Psoas muscle (tissue), 8 donors: ENCODE results near the gene LZTFL1. TPM values are rescaled to one million over a fixed set of nuclear protein-coding genes. Genes with fewer than 3 reads are reported as not detected.
"Not testable (repeated sequence)": the region's sequence is repeated elsewhere in the genome, so short reads cannot be mapped to it uniquely, and the experiment has no call there.

ENCODE experiments used
- ATAC-seq, 4 donors: fragments of 200-7000 bp; cut with Tn5 transposase; one replicate each; pipeline ENCODE4 v1.9.1; 2020; ENCODE audit warnings: moderate library complexity in 3 of 4, mild to moderate bottlenecking in 2 of 4
- DNase-seq, 2 donors: peaks; one replicate each; pipeline ENCODE4 v3.0.0-alpha.2; 2020
- H3K27ac ChIP-seq: fragments of 200-600 bp; one replicate; pipeline ENCODE4 v1.8.0; 2022
- H3K27me3 ChIP-seq, 3 donors: fragments of 200-600 bp in 1 of 3; one replicate each; pipeline versions ENCODE4 v1.6.1 to v1.8.0; 2013 to 2022; ENCODE audit warnings: low read length in 2 of 3, mild to moderate bottlenecking in 2 of 3, moderate library complexity in 1 of 3; ENCODE audit not compliant: insufficient read depth in 3 of 3
- H3K36me3 ChIP-seq, 2 donors: fragments of 200-600 bp in 1 of 2; one replicate each; pipeline versions ENCODE4 v1.6.1 to v1.8.0; 2013 to 2022; ENCODE audit warnings: low read depth in 1 of 2, mild to moderate bottlenecking in 1 of 2, moderate library complexity in 1 of 2; ENCODE audit not compliant: insufficient read depth in 1 of 2
- H3K4me1 ChIP-seq: fragments of 200-600 bp; one replicate; pipeline ENCODE4 v1.8.0; 2022
- H3K4me3 ChIP-seq: fragments of 200-600 bp; one replicate; pipeline ENCODE4 v1.8.0; 2022; ENCODE audit warnings: mild to moderate bottlenecking
- H3K9me3 ChIP-seq: fragments of 200-600 bp; one replicate; pipeline ENCODE4 v1.8.0; 2022
- CTCF ChIP-seq: fragments of 200-600 bp; IDR thresholded peaks from one replicate; pipeline ENCODE4 v1.8.0; 2022; ENCODE audit warnings: antibody characterized with exemption
- WGBS, 3 donors: extraction: QIAGEN DNeasy Blood & Tissue Kit; methylation state at CpG; one replicate each; pipeline versions ENCODE4 v1.1.6 to v1.1.7; 2013; 5-methylcytosine and 5-hydroxymethylcytosine counted together
- intact Hi-C, 2 donors: fragments of 100-400 bp; cut with DNase I; formaldehyde crosslinking; loops; one replicate each; pipeline versions ENCODE4 v1.11.0 to v1.14.2; 2022
- polyA plus RNA-seq, 3 donors: library from polyadenylated mRNA; stranded (reverse); fragments of 200-250 nt; gene quantifications; one replicate each; pipeline ENCODE4 v1.2.3, GENCODE V29; 2013
- total RNA-seq, 4 donors: library from RNA; stranded (reverse); fragmentation: NEBNext Ultra II Directional in 2 of 4; extraction: Animal tissue kit (Norgen Biotek cat#: 25700) in 2 of 4; gene quantifications; one replicate each; pipeline versions ENCODE4 v1.2.1 to v1.2.4, GENCODE V29; 2021 to 2023
- donor health status: healthy with polysubstance abuse.
- donor health status: DM: no; HTN: no; CAD: no; lungs with moderate emphysema.
- donor health status: Bipolar disorder and iron deficiency.
- donor health status: healthy.
- donor health status: DM: yes; HTN: yes; CAD: no.
- donor health status: DM: no; HTN: no; CAD: no.
- donor health status: DM: no; HTN: no; CAD: no.
- donor health status: DM: yes; HTN: yes; CAD: no.

LZTFL1 gene
- total and polyA plus RNA-seq, 7 donors, result 3.1 to 15.9 (median 5.3) TPM

DNA sequence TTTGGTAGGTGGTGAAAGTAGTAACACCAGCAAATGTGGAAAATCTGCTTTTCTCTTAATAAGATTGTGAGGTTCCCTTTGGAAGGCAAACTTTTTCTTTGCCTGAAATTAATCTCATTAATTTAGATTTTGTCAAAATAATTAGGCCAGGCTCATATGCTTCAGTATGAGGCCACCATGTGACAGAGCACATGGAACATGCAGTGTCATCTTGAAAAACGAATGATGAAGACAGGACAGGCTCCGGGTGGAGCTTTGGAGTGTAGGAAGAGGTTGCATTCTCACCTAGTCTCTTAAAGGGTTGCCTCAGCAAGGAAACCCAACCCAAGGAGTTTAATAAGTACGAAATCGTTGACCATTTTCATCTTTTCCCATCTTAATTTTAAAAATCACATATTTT, 18.6 kb upstream of the LZTFL1 start:
- Histone ChIP-seq H3K4me1 (no peaks in the 10 kb centered on the region), H3K4me3 (no peak overlapping the region), H3K27ac (no peak overlapping the region), H3K36me3 (no peaks in the 10 kb centered on the region), H3K9me3 (peaks cover 14% of the 10 kb centered on the region), H3K27me3 (no peaks in the 10 kb centered on the region)
- TF ChIP-seq CTCF, result no peak
- intact Hi-C loops, result no loop called here
- ATAC-seq (no peak), DNase-seq (no peak)
- 80 to 84% (median 81%) methylated on average over 4 of the region's 4 CpGs for WGBS, 3 donors

DNA sequence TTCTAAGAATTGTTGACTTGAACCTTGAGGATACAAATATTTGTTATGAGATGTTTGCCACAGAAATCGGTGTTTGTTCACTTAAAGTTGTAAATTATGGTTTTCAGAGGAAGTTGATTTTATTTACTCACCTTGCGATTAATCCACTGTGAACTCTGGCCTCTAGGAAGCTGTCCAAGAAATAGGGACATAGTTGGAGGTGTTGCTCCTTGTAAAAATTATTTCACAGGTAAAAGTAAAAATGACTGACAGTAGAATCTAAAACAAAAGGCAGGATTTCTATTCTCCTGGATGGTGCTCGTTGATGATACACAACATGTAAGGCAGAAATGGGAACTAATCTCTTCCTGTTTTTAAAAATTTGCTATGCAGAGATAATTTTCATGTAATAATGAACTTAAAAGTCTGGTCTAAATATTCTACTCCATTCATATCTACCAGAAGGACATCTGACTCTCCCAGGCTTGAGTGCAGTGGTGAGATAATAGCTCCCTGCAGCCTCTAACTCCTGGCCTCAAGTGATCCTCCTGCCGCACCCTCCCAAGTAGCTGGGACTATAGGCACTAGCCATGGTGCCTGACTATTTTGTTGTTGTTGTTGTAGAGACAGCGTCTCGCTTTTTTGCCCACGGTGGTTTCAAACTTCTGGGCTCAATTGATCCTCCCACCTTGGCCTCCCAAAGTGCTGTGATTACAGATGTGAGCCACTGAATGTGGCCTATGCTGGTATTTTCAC, 17.1 kb upstream of the LZTFL1 start:
- no peaks in the 10 kb centered on the region for H3K27me3 ChIP-seq
- DNase-seq (no peak), ATAC-seq (no peak)
- no peaks in the 10 kb centered on the region for H3K36me3 ChIP-seq
- no peak overlapping the region for H3K4me3 ChIP-seq
- intact Hi-C loops, result no loop called here
- no peak overlapping the region for H3K27ac ChIP-seq
- TF ChIP-seq CTCF, result no peak
- peaks cover 11% of the 10 kb centered on the region for H3K9me3 ChIP-seq
- H3K4me1 ChIP-seq, result no peaks in the 10 kb centered on the region
- WGBS, 3 donors, result 78 to 85% (median 79%) methylated on average over 7 of the region's 7 CpGs

- intact Hi-C loops, H3K27ac ChIP-seq, H3K27me3 ChIP-seq, H3K36me3 ChIP-seq, ATAC-seq, H3K9me3 ChIP-seq, H3K4me3 ChIP-seq, H3K4me1 ChIP-seq, DNase-seq: not testable (repeated sequence)
- 81 to 87% (median 83%) methylated on average over 2 of the region's 2 CpGs for WGBS, 3 donors
Observed at GRCh38 chr3:45857024-45857423, 15.1 kb upstream of the LZTFL1 start.

- H3K27me3 ChIP-seq, ATAC-seq, H3K9me3 ChIP-seq, H3K4me3 ChIP-seq, DNase-seq, intact Hi-C loops, H3K4me1 ChIP-seq, H3K36me3 ChIP-seq, H3K27ac ChIP-seq: not testable (repeated sequence)
- WGBS, 3 donors, result 97 to 98% (median 97%) methylated on average over 1 of the region's 1 CpG
Observed at GRCh38 chr3:45856323-45856722, 14.4 kb upstream of the LZTFL1 start.

- Histone ChIP-seq H3K4me1 (peaks cover 6% of the 10 kb centered on the region), H3K4me3 (no peak overlapping the region), H3K9me3 (peaks cover 5% of the 10 kb centered on the region), H3K27me3 (no peaks in the 10 kb centered on the region), H3K27ac (no peak overlapping the region), H3K36me3 (no peaks in the 10 kb centered on the region)
- 78 to 85% (median 85%) methylated on average over 2 of the region's 2 CpGs for WGBS, 3 donors
- intact Hi-C loops, result no loop called here
- no peak for DNase-seq
- ATAC-seq, result no peak
- TF ChIP-seq CTCF, result no peak
Observed at GRCh38 chr3:45852828-45853227, 10.9 kb upstream of the LZTFL1 start.

- no peaks in the 10 kb centered on the region for H3K9me3 ChIP-seq
- H3K27ac ChIP-seq, result no peak overlapping the region
- H3K27me3 ChIP-seq, result no peaks in the 10 kb centered on the region
- no peaks in the 10 kb centered on the region for H3K36me3 ChIP-seq
- H3K4me1 ChIP-seq, result peaks cover 6% of the 10 kb centered on the region
- no peak overlapping the region for H3K4me3 ChIP-seq
- intact Hi-C loops, result no loop called here
- DNase-seq, result no peak
- 43 to 95% (median 94%) methylated on average over 1 of the region's 1 CpG for WGBS, 3 donors
- no peak for TF ChIP-seq CTCF
- no peak for ATAC-seq
Observed at GRCh38 chr3:45848392-45848791, 6.5 kb upstream of the LZTFL1 start.
